Measurements from ENCODE around the gene HELT.
A peak's percentile ranks its signal among the peaks of the same experiment; 100 is the strongest.
"Not testable (repeated sequence)": the region's sequence is repeated elsewhere in the genome, so short reads cannot be mapped to it uniquely, and the experiment has no call there.

HELT gene, protein sequence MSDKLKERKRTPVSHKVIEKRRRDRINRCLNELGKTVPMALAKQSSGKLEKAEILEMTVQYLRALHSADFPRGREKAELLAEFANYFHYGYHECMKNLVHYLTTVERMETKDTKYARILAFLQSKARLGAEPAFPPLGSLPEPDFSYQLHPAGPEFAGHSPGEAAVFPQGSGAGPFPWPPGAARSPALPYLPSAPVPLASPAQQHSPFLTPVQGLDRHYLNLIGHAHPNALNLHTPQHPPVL

GRCh38 chr4:185017964-185018772 is at the start of gene HELT:
Gene HELT, plus strand, starts transcription at chr4:185018490. Its CDS starts 439 bp downstream, at chr4:185018929.
- no peak within 1 kb of the TSS for H3K27ac ChIP-seq
- no peak for DNase-seq (ENCODE audit: low read depth, low spot score)

DNA sequence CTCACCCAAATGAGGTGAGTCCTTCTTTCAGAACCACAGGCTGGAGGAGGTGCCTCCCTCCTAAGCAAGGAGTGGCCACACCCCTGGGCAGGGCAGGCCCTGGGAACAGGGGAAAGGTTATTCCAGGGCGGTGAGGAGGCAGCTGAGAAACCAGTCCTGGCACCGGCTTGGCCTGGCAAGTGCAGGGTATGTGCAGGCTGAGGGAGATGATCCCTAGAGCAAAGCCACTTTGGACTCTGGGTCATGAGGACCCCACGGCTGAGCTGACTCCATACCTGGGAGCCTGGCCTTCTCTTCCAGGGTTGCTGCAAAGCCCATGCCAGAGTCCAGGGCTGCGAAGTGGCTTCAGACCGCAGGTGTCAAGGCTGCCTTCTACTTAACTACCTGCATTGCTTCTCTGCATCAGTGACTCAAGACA is 49.5 kb upstream of the HELT start:
- H3K27ac ChIP-seq: peak overlapping the region; percentile 17
- peak; percentile 63 for DNase-seq (ENCODE audit: low read depth, low spot score)

- DNase-seq (ENCODE audit: low read depth, low spot score): no peak
- no peak overlapping the region for H3K27ac ChIP-seq
Measured at GRCh38 chr4:184969610-184970009, 48.7 kb upstream of the HELT start.

- H3K27ac ChIP-seq: no peak overlapping the region
- no peak for DNase-seq (ENCODE audit: low read depth, low spot score)
Measured at GRCh38 chr4:184972991-184973390, 45.3 kb upstream of the HELT start.

GRCh38 chr4:184976348-184976747 is 41.9 kb upstream of the HELT start:
- DNase-seq (ENCODE audit: low read depth, low spot score); H3K27ac ChIP-seq: not testable (repeated sequence)

GRCh38 chr4:184977747-184978146 is 40.5 kb upstream of the HELT start:
- no peak overlapping the region for H3K27ac ChIP-seq
- DNase-seq (ENCODE audit: low read depth, low spot score): no peak

DNA sequence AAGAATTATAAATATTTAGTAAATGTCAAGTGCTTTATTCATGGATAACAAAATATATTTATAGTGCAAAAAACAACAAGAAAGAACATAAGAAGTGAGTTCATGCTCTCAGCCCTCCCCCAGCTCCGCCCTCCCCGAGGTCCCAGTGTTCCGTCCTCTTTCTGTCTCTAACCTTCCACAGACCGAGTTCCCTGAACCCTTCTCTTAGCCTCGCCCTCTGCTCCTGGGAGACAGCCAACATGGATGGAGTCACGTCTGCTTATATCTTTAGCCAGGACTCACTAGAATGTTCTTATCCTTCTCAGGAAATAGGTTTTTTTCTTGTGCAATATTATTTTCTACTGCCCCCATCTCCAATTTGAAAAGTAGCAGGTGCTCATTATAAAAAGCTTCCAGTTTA is 40.1 kb upstream of the HELT start:
- H3K27ac ChIP-seq: no peak overlapping the region
- DNase-seq (ENCODE audit: low read depth, low spot score): no peak

DNA sequence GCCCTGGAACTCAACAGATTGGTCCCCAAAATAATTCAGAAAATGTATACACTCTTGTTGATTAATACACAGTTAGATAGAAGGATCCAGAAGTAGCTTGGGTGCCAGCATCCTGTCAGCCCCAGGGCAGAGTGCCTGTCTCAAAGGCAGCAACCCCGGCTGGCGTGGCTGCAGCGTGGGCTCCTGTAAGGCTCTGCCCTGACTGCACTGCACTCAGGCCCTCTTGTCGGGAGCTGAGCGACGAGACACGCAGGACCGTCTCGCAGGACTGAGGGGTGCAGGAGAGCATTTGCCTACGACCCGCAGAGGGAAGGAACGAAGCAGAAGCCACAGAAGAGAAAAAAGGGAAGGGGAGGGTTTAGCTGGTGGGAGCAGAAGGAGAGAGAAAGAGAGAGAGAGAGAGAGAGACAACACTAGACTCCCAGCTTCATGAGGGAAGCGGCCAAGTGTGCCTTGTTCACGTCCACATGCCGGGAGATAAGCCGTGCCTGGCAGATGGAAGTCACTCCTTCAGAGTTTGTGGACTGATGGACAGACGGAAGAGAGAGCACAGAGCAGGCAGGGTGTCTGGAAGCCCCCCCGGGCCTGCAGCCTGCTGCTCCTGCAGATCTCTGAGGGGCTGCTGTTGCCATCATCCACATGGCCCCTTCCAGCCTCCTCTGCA is 38.7 kb upstream of the HELT start:
- no peak for DNase-seq (ENCODE audit: low read depth, low spot score)
- no peak overlapping the region for H3K27ac ChIP-seq

DNA sequence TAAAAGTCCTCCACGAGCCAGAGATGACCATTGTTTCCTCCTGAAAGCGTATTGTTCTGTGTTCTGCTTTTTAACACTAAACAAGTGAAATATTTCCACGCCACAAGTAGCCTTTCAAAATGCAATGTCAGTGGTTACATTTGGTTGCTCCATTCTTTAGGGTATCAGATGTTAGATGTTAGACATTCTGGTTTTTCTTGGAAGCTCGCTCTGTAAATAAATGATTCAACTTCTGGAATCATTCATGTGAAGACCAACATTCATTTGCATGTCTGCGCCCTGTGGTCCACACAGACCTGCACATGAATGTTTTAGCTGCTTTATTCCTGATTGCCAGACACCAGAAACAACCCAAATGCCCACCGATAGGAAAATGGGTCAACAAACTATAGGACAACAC is 38.0 kb upstream of the HELT start:
- H3K27ac ChIP-seq: no peak overlapping the region
- DNase-seq (ENCODE audit: low read depth, low spot score): no peak

GRCh38 chr4:184983672-184984356 is 34.5 kb upstream of the HELT start:
- peak; percentile 8 for DNase-seq (ENCODE audit: low read depth, low spot score)
- H3K27ac ChIP-seq: no peak overlapping the region

DNA sequence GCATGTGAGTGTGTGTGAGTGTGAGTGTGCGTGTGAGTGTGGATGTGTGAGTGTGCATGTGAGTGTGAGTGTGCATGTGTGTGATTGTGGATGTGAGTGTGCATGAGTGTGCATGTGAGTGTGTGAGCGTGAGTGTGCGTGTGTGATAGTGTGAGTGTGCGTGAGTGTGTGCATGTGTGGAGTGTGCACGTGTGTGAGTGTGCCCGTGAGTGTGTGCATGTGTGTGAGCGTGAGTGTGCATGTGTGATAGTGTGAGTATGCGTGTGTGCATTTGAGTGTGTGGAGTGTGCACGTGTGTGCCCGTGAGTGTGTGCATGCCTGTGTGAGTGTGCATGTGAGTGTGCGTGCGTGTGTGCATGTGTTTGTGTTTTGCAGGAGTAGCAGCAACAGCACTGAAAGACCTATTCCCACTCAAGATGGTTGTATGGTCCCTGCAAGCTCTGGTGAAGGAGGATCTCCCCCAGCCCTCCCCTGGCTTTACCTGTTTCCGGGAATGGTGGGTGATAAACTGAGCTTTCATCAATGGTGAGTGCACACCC is 30.7 kb upstream of the HELT start:
- no peak for DNase-seq (ENCODE audit: low read depth, low spot score)
- H3K27ac ChIP-seq: no peak overlapping the region

- DNase-seq (ENCODE audit: low read depth, low spot score): no peak
- no peak overlapping the region for H3K27ac ChIP-seq
Measured at GRCh38 chr4:184988611-184989010, 29.7 kb upstream of the HELT start.

DNA sequence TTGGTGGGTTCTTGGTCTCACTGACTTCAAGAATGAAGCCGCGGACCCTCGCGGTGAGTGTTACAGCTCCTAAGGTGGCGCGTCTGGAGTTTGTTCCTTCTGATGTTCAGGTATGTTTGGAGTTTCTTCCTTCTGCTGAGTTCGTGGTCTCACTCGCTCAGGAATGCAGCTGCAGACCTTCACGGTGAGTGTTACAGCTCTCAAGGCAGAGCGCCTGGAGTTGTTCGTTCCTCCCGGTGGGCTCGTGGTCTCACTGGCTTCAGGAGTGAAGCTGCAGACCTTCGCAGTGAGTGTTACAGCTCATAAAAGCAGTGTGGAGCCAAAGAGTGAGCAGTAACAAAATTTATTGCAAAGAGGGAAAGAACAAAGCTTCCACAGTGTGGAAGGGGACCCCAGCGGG is 29.0 kb upstream of the HELT start:
- DNase-seq (ENCODE audit: low read depth, low spot score); H3K27ac ChIP-seq: not testable (repeated sequence)

- DNase-seq (ENCODE audit: low read depth, low spot score); H3K27ac ChIP-seq: not testable (repeated sequence)
Measured at GRCh38 chr4:184990131-184990530, 28.2 kb upstream of the HELT start.

DNA sequence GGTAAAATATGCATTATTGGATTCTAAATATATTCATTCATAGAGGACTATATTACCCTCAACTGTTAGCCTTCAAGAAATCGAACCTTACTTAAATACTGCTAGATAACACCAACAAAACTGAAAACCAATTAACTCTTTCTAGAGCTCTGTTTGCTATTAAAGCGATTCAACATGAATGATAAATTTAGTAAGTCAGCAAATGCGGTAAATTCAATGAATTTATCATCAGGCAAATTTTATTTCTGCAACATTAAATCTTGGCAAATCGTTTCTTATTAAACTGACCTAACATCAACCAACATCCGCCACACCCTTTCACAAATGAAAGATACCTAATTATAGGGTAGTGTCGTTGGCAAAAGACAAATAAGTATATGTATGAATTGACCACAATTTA is 26.4 kb upstream of the HELT start:
- no peak for DNase-seq (ENCODE audit: low read depth, low spot score)

GRCh38 chr4:184992422-184992821 is 25.9 kb upstream of the HELT start:
- no peak overlapping the region for H3K27ac ChIP-seq
- DNase-seq (ENCODE audit: low read depth, low spot score): no peak

More for the DNA sequence above, 26.4 kb upstream of the HELT start:
- no peak overlapping the region for H3K27ac ChIP-seq

DNA sequence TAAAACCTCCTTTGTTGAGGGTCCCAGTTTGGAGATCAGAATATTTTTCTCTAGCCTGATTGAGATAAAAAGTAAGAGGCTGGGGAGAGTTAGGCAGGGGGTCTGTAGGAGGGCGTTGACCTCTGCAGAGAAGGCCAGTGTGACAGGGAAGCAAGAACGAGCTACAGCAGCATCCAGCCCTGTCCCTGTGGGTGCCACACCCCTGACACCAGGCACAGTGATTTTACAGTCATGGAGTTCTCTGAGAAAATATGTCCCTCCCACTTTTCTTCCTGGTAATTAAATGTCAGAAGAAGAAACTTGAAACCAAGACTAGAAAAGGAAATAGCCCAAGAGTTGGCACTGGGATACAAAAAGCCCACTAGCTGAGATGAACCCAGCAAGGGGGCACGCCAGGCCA is 25.0 kb upstream of the HELT start:
- H3K27ac ChIP-seq: no peak overlapping the region
- no peak for DNase-seq (ENCODE audit: low read depth, low spot score)

- H3K27ac ChIP-seq: no peak overlapping the region
- DNase-seq (ENCODE audit: low read depth, low spot score): no peak
Measured at GRCh38 chr4:184994010-184994622, 24.2 kb upstream of the HELT start.

GRCh38 chr4:184994623-184995010 is 23.7 kb upstream of the HELT start:
- H3K27ac ChIP-seq: no peak overlapping the region
- no peak for DNase-seq (ENCODE audit: low read depth, low spot score)

- not testable (repeated sequence) for DNase-seq (ENCODE audit: low read depth, low spot score); H3K27ac ChIP-seq
Measured at GRCh38 chr4:184997656-184998055, 20.6 kb upstream of the HELT start.
